SJCRH30 (cell line): ENCODE results near the gene THBD. TPM values are rescaled to one million over a fixed set of nuclear protein-coding genes. Genes with fewer than 3 reads are reported as not detected.

Experiments
- DNase-seq, 2 experiments: peaks; one replicate each; pipeline ENCODE4 v3.0.0-alpha.2; 2015 to 2020
- H3K27ac ChIP-seq: fragments of 250-450 bp; sonication (Bioruptor Pico); 2 replicates; pipeline ENCODE4 v1.5.1; 2020; ENCODE audit warnings: mild to moderate bottlenecking, moderate library complexity
- H3K27me3 ChIP-seq: fragments of 250-450 bp; sonication (Bioruptor Pico); 2 replicates; pipeline ENCODE4 v1.5.1; 2020; ENCODE audit warnings: mild to moderate bottlenecking, moderate library complexity
- H3K36me3 ChIP-seq: fragments of 250-450 bp; sonication (Bioruptor Pico); 2 replicates; pipeline ENCODE4 v1.5.1; 2020; ENCODE audit warnings: mild to moderate bottlenecking, moderate library complexity
- H3K4me1 ChIP-seq: fragments of 250-450 bp; sonication (Bioruptor Pico); 2 replicates; pipeline ENCODE4 v1.5.1; 2020; ENCODE audit warnings: mild to moderate bottlenecking, moderate library complexity
- H3K4me3 ChIP-seq: fragments of 250-450 bp; sonication (Bioruptor Pico); 2 replicates; pipeline ENCODE4 v1.5.1; 2020; ENCODE audit warnings: mild to moderate bottlenecking, moderate library complexity
- H3K9me3 ChIP-seq: fragments of 250-450 bp; sonication (Bioruptor Pico); replicated peaks from 2 replicates; pipeline ENCODE4 v1.5.1; 2020; ENCODE audit warnings: mild to moderate bottlenecking, moderate library complexity
- total RNA-seq: library from RNA; depleted of rRNA; stranded (reverse); fragments of >200 nt; shearing (Covaris generic); gene quantifications from 2 replicates; pipeline ENCODE4 v1.2.3, GENCODE V29; 2014

THBD gene
- total RNA-seq, 1 experiment from 2014 or later = not detected

- peaks cover 44% of the 10 kb centered on the region for H3K4me1 ChIP-seq
- no peaks in the 10 kb centered on the region for H3K36me3 ChIP-seq
- no peaks in the 10 kb centered on the region for H3K9me3 ChIP-seq
- no peak overlapping the region for H3K4me3 ChIP-seq
- no peak overlapping the region for H3K27ac ChIP-seq
- no peaks in the 10 kb centered on the region for H3K27me3 ChIP-seq
- DNase-seq = peak in 1 of 2 experiments; percentile 50
Measured at GRCh38 chr20:23059846-23060245, 10.4 kb upstream of the THBD start.

- Histone ChIP-seq H3K27me3 (no peaks in the 10 kb centered on the region), H3K9me3 (no peaks in the 10 kb centered on the region)
Measured at GRCh38 chr20:23059001-23059400, 9.5 kb upstream of the THBD start.

GRCh38 chr20:23058240-23058639 is 8.8 kb upstream of the THBD start:
- DNase-seq = no peak
- no peaks in the 10 kb centered on the region for H3K36me3 ChIP-seq
- no peak overlapping the region for H3K4me3 ChIP-seq
- H3K27ac ChIP-seq = no peak overlapping the region
- no peaks in the 10 kb centered on the region for H3K9me3 ChIP-seq
- no peaks in the 10 kb centered on the region for H3K27me3 ChIP-seq
- H3K4me1 ChIP-seq = peaks cover 35% of the 10 kb centered on the region

More at GRCh38 chr20:23059001-23059400, 9.5 kb upstream of the THBD start:
- no peaks in the 10 kb centered on the region for H3K36me3 ChIP-seq
- no peak for DNase-seq
- peaks cover 43% of the 10 kb centered on the region for H3K4me1 ChIP-seq
- H3K27ac ChIP-seq = no peak overlapping the region
- no peak overlapping the region for H3K4me3 ChIP-seq

GRCh38 chr20:23052904-23053303 is 3.4 kb upstream of the THBD start:
- H3K4me3 ChIP-seq = no peak overlapping the region
- H3K27ac ChIP-seq = no peak overlapping the region
- H3K27me3 ChIP-seq = no peaks in the 10 kb centered on the region
- no peaks in the 10 kb centered on the region for H3K9me3 ChIP-seq
- H3K36me3 ChIP-seq = no peaks in the 10 kb centered on the region
- H3K4me1 ChIP-seq = no peaks in the 10 kb centered on the region
- DNase-seq = no peak

- no peaks in the 10 kb centered on the region for H3K9me3 ChIP-seq
- H3K36me3 ChIP-seq = no peaks in the 10 kb centered on the region
- no peak overlapping the region for H3K4me3 ChIP-seq
- no peak overlapping the region for H3K27ac ChIP-seq
- H3K4me1 ChIP-seq = no peaks in the 10 kb centered on the region
- no peak for DNase-seq
- H3K27me3 ChIP-seq = no peaks in the 10 kb centered on the region
Measured at GRCh38 chr20:23050847-23051627, 1.6 kb upstream of the THBD start.

GRCh38 chr20:23050076-23050838 is 785 bp upstream of the THBD start:
- no peak for DNase-seq
- Histone ChIP-seq H3K36me3 (no peaks in the 10 kb centered on the region), H3K4me3 (no peak overlapping the region), H3K9me3 (no peaks in the 10 kb centered on the region), H3K27me3 (no peaks in the 10 kb centered on the region), H3K4me1 (no peaks in the 10 kb centered on the region), H3K27ac (no peak overlapping the region)

- no peak for DNase-seq
- H3K27ac ChIP-seq = no peak overlapping the region
- no peaks in the 10 kb centered on the region for H3K27me3 ChIP-seq
- H3K36me3 ChIP-seq = no peaks in the 10 kb centered on the region
- H3K4me1 ChIP-seq = no peaks in the 10 kb centered on the region
- no peak overlapping the region for H3K4me3 ChIP-seq
- no peaks in the 10 kb centered on the region for H3K9me3 ChIP-seq
Measured at GRCh38 chr20:23048283-23049200, 930 bp downstream of the THBD start.

GRCh38 chr20:23047738-23048214 is 1.7 kb downstream of the THBD start:
- Histone ChIP-seq H3K27ac (no peak overlapping the region), H3K36me3 (no peaks in the 10 kb centered on the region), H3K4me1 (no peaks in the 10 kb centered on the region), H3K9me3 (no peaks in the 10 kb centered on the region), H3K27me3 (no peaks in the 10 kb centered on the region), H3K4me3 (no peak overlapping the region)
- no peak for DNase-seq

GRCh38 chr20:23047001-23047737 is 2.3 kb downstream of the THBD start:
- H3K27me3 ChIP-seq = no peaks in the 10 kb centered on the region
- H3K36me3 ChIP-seq = no peaks in the 10 kb centered on the region
- H3K27ac ChIP-seq = no peak overlapping the region
- H3K4me1 ChIP-seq = no peaks in the 10 kb centered on the region
- H3K4me3 ChIP-seq = no peak overlapping the region
- DNase-seq = no peak
- H3K9me3 ChIP-seq = no peaks in the 10 kb centered on the region

GRCh38 chr20:23046431-23046830 is 3.0 kb downstream of the THBD start:
- Histone ChIP-seq H3K27ac (no peak overlapping the region), H3K27me3 (no peaks in the 10 kb centered on the region), H3K4me1 (no peaks in the 10 kb centered on the region), H3K36me3 (no peaks in the 10 kb centered on the region), H3K9me3 (no peaks in the 10 kb centered on the region), H3K4me3 (no peak overlapping the region)
- no peak for DNase-seq

- H3K27me3 ChIP-seq = no peaks in the 10 kb centered on the region
Measured at GRCh38 chr20:23043376-23043775, 6.1 kb downstream of the THBD start.

GRCh38 chr20:23042270-23042669 is 7.2 kb downstream of the THBD start:
- H3K27ac ChIP-seq = no peak overlapping the region
- H3K4me1 ChIP-seq = peaks cover 9% of the 10 kb centered on the region; the same call in 1 of the 2 replicates
- H3K27me3 ChIP-seq = no peaks in the 10 kb centered on the region
- DNase-seq = no peak
- no peak overlapping the region for H3K4me3 ChIP-seq
- no peaks in the 10 kb centered on the region for H3K9me3 ChIP-seq
- H3K36me3 ChIP-seq = no peaks in the 10 kb centered on the region

More at GRCh38 chr20:23043376-23043775, 6.1 kb downstream of the THBD start:
- no peaks in the 10 kb centered on the region for H3K9me3 ChIP-seq
- no peak for DNase-seq
- H3K4me1 ChIP-seq = peaks cover 9% of the 10 kb centered on the region; the same call in 1 of the 2 replicates
- H3K36me3 ChIP-seq = no peaks in the 10 kb centered on the region
- no peak overlapping the region for H3K27ac ChIP-seq
- no peak overlapping the region for H3K4me3 ChIP-seq

GRCh38 chr20:23039885-23040508 is 9.5 kb downstream of the THBD start:
- H3K27ac ChIP-seq = no peak overlapping the region
- DNase-seq = no peak
- H3K27me3 ChIP-seq = no peaks in the 10 kb centered on the region
- no peak overlapping the region for H3K4me3 ChIP-seq
- no peaks in the 10 kb centered on the region for H3K9me3 ChIP-seq
- H3K4me1 ChIP-seq = peaks cover 9% of the 10 kb centered on the region; the same call in 1 of the 2 replicates
- no peaks in the 10 kb centered on the region for H3K36me3 ChIP-seq
